SKM-1 treated with dmso at 0.1 percent for 144 hours (cell line): ENCODE results near the gene TCHHL1.

Experiments
- DNase-seq: peaks from one replicate; lab custom pipeline; 2025; ENCODE audit not compliant: unreplicated experiment; lab: John Stamatoyannopoulos, UW

TCHHL1 gene

DNA sequence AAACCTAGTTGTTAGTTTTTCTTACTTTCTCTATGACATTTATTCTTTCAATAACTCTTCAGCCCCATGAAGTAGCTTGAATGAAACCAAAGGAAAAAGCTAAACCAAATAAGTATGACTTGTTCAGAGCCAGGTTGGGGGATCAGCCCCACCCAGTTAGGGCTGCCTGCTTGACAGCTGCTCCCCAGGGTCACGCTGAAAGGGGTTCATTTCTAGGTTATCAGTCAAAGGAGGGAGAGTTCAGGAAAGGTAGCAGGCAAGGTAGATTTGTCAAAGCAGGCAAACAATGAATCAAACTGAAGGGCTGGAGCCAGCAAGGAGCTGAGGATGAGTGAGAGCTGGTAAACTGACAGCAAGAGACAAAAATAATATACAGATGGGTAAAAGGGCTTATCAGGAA lies 49.0 kb downstream of the TCHHL1 start:
- DNase-seq: no peak

DNA sequence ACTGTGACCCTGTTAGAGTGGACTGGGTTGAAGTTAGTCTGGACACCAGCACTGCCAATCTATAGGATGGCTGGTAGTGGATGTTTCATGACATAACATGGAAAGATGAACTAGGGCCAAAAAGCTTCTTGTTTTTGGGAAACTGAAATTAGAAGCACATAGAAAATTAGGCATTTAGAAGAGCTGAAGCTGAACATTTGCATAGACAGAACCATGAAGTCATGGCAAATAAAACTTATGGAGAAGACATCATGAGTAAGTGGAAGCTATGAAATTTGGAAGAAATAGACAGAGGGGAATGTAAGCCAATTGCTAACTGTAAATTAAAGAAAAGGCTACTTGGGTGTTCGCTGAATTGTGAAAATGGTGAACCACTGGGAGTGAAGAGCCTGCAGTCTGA lies 49.4 kb downstream of the TCHHL1 start:
- no peak for DNase-seq

GRCh38 chr1:152038871-152039270 lies 50.0 kb downstream of the TCHHL1 start:
- no peak for DNase-seq

GRCh38 chr1:152036267-152037216 lies 52.3 kb downstream of the TCHHL1 start, which contains the start of gene S100A11:
TSS of gene S100A11 (minus strand) at chr1:152037004. CDS start at chr1:152036915, 89 bp downstream.
- peak; percentile 90 for DNase-seq

DNA sequence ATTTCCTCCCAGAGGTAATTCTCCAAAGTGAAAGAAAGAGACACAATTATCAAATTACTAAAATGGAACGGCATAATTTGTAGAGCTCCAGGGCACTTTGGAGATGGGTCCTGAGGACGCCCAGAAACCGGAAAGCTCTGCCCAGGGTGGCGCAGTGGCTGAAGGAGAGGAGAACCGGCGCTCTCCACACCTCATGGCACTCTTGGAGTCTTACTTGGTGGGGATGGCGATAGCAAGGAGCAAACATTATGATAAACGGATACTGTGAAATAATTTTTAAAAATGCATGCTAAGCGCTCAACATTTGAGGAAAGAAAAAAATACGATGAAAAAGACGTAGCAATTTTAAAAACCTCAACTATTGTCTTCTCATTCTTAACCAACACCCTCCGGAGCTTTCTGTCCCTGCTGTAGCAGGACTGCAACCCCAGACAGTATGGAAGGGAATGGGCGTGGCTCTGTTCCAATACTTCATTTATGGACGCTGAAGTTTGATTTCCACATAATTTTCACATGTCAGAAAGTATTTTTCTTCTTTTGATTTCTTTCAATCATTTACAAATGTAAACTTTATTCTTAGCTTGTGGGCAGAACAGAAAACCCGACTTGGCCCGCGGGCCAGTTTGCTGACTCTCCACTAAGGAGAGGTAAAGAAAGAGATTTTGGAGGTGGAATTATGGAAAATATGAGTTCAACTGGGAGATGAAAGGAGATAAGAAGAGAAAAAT lies 53.2 kb downstream of the TCHHL1 start:
- DNase-seq: peak; percentile 48

GRCh38 chr1:152034654-152035538 lies 54.0 kb downstream of the TCHHL1 start:
- peak; percentile 77 for DNase-seq

DNA sequence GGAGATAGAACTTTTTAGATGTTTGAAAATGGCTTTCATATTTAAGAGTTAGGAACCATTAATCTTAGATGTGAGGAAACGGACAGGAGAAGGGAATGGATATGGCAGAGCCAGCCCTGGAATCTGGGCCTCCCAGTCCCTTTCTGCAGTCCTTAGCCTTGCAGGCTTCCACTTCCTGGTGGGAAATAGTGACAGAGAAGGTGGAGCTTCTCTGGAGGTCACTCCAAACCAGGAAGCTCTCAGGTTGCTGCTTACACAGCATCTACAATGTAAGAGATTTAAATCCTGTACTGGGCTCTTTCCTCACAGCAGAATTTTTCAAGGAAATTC lies 54.6 kb downstream of the TCHHL1 start:
- DNase-seq: peak; percentile 77
